COLO668 (cell line): ENCODE measurements around the gene KCNN3.
A peak's percentile ranks its signal among the peaks of the same experiment; 100 is the strongest.

Experiments used
- DNase-seq: peaks from one replicate; lab custom pipeline; 2025; ENCODE audit not compliant: unreplicated experiment; lab: John Stamatoyannopoulos, UW

The KCNN3 gene

GRCh38 chr1:154880671-154881070 lies 10.6 kb upstream of the KCNN3 start:
- DNase-seq: no peak

GRCh38 chr1:154879038-154879421 lies 8.9 kb upstream of the KCNN3 start:
- no peak for DNase-seq

GRCh38 chr1:154878371-154879037 lies 8.4 kb upstream of the KCNN3 start:
- peak; percentile 69 for DNase-seq

- no peak for DNase-seq
Measured at GRCh38 chr1:154877370-154877974, 7.4 kb upstream of the KCNN3 start.

DNA sequence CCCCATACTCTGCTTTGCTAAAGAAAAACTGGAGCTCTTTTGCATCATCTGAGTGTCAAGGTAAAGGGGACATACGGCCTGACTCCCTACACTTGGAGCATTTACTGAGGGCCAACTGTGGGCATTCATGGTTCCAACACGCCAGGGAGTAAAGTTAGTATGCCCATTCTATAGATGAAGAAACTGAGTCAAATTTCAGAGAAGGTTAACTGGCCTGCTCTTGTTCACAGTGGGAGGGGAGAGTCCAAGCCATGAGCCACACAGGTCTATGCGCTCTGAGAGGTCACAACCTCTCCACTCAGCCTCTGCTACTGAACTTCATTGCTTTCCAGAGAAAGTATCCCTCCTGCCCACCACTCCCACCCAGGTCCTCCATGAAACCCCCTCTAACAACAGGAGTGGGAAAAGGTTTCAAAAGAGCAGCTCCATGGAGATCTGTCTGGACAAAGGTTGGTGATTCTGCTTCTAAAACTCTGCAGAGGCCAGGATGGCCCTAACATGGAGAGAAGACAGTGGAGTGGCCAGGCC lies 6.8 kb upstream of the KCNN3 start:
- no peak for DNase-seq

GRCh38 chr1:154874465-154874864 lies 4.4 kb upstream of the KCNN3 start:
- DNase-seq: no peak

- no peak for DNase-seq
Measured at GRCh38 chr1:154873321-154873950, 3.4 kb upstream of the KCNN3 start.

DNA sequence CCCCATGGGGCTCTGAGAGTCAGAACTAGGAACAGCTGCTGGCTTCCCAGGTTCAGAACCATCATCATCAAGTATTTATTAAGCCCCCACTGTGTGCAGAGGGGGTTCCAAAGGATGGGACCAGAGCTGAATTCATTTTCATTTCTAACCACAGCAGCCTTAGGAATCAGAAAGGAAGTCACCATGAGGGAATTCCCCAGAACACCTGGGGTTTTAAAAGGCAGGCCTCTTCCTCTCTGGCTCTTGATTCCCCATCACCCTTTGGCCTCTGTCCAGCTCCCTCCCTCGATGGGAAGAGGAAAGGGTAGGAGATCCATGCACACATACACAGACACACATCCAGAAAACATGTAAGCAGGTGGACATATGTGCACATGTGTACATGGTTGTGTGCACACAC lies 1.3 kb upstream of the KCNN3 start:
- no peak for DNase-seq

- DNase-seq: no peak
Measured at GRCh38 chr1:154870734-154871133, 653 bp upstream of the KCNN3 start.

DNA sequence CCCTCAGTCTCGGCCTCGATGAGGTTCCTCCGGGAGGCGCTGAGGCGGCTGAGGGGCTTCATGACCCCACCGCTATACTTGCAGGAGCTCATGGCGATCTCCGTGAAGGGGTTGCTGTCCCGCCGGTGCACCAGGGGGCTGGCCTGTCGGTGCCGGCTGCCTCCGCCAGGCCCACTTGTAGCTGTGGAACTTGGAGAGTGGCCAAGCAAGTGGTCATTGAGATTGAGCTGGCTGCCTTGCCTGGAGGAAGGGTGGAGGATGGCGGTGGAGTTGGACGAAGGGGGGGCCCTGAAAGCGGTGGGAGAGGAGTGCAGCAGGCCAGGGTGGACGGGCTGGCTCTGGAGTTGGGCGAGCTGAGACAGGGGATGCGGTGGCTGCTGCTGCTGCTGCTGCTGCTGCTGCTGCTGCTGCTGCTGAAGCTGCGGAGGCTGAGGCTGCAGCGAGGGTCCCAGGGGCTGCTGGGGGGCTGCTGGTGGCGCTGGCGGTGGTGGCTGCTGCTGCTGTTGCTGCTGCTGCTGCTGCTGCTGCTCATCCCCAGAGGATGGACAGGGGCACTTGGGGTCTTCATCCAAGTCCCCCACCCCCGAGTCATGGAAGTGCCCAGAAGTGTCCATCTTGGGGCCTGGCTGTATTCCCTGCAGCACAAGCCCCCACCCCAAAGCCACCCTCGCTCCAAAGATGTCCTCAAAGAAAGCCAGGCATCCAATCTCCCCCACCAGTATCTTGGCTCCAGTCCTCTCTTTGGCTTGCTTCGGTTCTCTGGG lies 548 bp downstream of the KCNN3 start:
- no peak for DNase-seq

DNA sequence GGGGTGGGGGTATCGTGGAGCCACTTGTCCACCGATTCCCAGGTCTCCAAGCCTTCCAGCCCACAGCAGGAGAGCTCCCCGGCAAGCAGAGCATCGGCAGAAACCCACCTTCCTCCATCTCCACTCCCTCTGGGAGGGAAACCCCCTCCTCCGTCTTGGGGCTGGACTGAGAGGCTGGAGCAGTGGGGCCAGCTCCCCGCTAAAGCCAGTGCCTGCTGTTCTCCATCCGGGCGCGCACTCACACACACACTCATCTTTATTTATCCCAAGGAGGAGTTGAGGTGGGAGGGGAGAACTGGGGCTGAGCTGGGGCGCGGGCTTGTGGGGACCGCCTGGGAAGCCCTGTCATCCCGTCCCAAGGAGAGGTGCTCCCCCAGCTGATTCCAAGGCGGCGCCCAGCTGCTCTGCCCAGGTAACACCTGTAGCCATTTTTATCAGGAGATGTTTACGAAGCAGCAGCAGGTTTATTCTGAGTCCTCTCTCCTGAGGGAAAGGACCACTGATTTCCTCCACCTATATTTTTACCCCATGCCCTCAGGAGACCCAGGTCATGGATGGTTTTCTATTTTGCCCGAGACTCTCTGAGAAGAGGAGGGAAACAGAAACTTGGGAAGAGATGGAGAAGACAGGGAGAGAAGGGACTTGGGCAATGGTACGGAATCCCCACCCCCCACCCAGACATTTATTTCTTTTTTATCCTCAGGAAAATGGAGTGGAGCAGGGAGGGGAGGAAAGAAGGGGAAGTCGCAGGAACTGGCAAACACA lies 2.1 kb downstream of the KCNN3 start:
- no peak for DNase-seq

GRCh38 chr1:154867064-154867825 lies 2.8 kb downstream of the KCNN3 start:
- DNase-seq: no peak

DNA sequence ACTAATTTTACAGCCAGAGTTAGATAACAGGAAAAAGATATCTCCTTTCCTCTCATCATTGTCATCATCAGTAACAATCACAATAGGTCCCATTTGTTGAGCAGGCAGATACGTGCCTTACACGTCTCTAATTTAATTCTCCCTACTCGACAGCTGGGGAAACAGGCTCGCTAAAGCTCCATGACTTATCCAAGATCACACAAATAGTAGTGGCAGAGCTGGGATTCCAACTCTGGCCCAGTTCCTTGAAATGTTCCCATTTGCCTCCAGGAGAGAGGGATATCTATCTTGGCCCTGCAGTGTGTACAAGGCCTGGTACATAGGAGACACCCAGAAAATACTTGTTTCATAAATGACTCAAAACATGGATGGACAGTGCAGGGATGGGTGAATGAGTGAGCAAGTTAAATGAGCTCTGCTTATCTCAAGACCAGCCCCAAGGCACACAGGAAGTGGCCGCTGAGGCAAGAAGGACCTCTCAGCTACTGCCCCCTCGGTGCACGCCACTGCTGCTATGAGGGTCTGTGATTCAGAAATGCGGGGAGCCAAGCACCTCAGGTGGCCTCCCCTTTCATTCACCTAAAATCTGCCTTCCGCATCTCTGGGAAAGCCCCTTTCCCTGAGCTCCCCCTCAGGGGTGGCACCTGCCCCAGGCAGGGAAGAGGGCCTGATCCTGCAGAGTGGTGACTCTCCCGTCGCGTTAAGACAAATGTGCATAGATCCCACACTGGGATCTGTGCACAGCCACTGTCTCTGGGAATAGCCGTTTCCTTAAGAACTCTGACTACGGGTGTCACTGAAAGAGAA lies 3.6 kb downstream of the KCNN3 start:
- DNase-seq: no peak

DNA sequence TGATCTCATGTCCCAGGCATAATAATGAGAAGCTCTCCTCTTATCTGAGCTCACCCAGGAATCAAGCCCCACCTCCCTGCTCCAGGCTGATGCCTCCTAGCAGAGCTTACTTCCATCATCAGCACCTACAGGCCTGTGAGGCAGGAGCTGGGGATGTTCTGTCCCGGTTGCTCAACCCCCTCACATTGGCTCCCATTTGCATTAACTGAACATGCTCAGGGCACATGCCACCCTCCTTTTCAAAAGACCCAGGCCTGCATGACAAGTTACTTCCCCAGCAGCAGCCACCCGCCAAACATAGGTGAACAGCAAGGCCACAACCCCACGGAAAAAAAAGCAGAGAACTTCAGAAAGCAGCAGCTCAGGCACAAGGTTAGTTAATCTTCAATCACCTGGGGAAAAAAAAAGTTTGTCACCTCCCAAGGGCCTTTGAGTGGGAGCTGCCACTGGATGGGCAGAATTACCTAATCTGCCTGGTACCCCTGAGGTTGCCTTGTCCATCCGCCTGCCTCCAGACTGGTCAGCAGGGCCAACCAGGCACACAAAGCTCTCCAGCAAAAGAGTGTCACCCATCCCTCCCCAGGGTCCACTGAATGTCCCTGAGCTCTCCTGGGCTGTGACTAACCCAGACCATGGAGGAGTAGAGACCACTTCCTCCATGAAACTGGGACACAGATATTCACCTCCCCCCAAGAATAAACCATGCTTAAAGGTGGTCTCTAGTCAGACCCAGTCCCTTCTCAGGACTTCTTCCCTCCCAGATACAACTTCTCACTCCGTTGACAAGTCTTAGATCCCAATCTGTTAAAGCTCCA lies 4.4 kb downstream of the KCNN3 start:
- DNase-seq: no peak

- no peak for DNase-seq
Measured at GRCh38 chr1:154864189-154864975, 5.7 kb downstream of the KCNN3 start.

GRCh38 chr1:154863315-154864174 lies 6.5 kb downstream of the KCNN3 start:
- DNase-seq: peak; percentile 51

DNA sequence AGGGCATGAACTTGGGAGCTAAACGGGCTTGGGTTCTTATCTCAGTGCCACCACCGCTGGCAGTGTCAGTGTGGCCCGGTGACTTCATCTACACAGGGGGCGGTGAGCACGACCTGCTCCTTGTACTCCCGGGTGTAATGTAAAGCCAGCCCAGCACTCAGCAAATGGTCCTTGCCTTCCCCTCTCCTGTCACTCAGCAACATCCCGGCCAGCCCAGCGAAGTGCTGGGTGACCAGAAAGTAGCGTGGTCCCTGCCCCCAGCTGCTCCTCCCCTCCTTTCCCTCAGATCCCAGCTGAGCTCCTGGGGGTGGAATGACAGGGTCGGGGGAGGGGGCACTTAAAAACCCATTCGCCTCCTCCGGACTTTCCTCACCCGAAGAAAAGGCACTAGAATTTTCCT lies 7.2 kb downstream of the KCNN3 start:
- no peak for DNase-seq
